GM18907 (cell line): ENCODE data around the gene CSNK1G1.
A peak's percentile ranks its signal among the peaks of the same experiment; 100 is the strongest.
"Not testable (repeated sequence)": the region's sequence is repeated elsewhere in the genome, so short reads cannot be mapped to it uniquely, and the experiment has no call there.

Source experiments
- ATAC-seq: cut with Tn5 transposase; IDR thresholded peaks from one replicate; pipeline ENCODE4 v1.9.1; 2021; ENCODE audit warnings: mild to moderate bottlenecking, moderate library complexity; ENCODE audit not compliant: unreplicated experiment

The CSNK1G1 gene

DNA sequence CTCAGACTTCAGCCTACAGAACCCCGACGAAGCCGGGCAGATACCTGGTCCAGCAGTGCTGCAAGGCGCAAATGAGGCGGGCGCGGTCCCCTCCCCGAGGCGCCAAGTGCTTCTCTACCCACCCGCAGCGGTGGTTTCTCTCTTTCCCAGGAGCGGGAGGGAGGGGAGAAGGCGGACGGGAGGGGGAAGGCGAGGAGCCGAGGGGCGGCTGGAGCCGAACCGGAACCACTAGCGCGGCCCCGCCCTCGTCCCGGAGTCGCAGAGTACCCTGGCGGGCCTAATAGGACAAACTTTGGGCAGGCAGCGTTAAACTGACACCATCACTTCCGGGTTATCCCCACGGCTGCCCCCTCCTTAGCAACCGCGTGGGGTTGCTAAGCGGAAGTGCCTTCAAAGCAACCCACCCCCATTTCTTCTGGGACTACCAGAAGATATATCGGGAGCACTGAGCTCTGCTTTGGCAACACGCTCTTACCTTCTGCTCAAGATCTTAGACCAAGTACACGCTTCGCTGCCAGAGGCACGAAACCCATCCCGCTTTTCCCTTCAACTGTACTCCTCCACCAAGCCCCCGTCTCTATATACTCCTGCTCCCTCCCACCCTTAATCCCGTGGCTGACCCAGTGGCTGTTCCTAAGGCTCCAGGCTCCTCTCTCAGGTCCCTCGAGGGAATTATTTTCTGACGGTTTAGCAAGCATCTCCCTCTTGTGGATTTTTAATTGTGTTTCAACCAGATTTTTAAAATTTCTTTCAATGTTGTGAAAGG is at the start of gene CSNK1G1:
Gene CSNK1G1, minus strand, starts transcription at position 230 of the 766 bp plus-strand sequence. CDS start 55,674 bp downstream, outside the sequence.
- ATAC-seq = peak; percentile 94

DNA sequence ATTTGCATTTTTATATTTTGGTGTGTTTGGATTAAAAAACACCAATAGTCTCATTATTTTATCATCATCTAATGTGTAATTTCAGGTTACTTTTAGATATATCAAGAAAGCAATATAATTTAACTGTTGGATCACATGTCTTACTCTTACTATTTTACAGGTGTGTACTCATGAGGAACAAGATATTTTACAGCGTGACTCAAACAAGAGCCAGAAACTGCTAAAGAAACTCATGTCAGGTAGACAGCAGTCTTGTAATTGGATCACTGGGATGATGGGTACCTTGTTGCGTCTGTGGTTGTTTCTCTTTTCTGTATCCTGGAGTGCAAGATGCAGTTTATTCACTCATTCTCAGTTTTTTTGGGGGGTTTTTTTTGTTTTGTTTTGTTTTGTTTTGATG is 44.6 kb upstream of the CSNK1G1 start:
- ATAC-seq = no peak

DNA sequence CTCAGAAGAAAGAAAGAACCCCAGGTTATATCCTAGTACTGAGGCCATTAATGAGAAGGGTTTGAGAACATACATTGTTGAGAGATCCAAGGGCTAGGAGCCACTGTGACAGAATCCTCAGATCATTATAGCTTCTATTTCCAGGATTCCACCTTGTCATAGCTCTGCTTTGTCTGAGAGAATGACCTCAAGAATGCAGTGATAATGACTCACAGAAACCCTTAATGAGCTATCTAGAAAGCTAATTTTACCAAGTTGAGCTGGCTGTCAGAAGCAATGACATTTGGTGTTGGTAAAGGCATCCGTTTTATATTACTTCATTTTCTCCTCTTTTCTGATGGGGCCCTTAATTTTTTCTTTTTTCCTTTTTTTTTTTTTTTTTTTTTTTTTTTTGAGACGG is 42.6 kb upstream of the CSNK1G1 start:
- ATAC-seq = no peak

DNA sequence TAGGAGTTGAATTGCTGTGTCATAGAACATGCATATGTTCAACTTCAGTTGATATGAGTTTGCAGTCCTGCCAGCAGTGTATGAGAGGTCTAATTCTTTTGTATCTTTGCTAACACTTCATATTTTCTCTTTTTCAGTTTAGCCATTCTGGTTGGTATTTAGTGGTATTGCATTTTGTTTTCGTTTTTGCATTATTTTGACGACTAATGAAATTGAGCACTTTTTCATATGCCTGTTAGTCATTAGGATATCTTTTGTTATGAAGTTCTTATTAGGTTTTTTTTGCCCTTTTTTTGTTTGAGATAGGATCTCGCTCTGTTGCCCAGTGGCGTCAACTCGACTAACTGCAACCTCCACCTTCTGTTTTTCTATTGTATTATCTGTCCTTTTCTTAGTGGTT is 40.8 kb upstream of the CSNK1G1 start:
- ATAC-seq = no peak

DNA sequence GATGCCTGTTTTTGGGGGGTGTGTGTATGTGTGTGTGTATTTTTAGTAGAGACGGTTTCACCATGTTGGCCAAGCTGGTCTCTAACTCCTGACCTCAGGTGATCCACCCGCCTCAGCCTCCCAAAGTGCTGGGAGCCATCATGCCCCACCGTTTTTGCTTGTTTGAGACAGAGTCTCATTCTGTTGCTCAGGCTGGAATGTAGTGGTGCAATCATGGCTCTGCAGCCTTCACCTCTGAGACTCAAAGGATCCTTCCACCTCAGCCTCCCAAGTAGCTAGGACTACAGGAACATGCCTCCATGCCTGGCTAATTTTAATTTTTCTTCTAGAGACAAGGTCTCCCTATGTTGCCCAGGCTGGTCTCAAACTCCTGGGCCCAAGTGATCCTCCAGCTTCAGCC is 36.5 kb upstream of the CSNK1G1 start:
- ATAC-seq = not testable (repeated sequence)

DNA sequence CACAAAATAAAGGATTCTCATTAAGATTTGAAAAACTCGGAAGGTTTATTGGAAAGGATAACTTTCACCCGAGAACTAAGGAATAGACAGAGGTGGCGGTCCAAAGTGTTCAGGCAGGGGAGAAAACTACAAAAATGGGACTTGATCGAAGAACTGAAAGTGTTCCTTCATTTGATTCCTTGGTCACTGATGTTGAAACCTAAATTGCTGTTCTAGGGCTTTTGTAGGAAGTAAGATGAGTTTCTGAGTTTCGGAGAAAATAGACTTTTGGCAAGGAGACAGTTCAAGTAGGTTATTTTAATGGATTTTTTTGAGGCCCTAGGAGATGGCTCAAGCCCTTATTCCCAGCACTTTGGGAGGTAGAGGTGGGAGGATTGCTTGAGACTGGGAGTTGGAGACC is 33.1 kb upstream of the CSNK1G1 start:
- ATAC-seq = no peak

DNA sequence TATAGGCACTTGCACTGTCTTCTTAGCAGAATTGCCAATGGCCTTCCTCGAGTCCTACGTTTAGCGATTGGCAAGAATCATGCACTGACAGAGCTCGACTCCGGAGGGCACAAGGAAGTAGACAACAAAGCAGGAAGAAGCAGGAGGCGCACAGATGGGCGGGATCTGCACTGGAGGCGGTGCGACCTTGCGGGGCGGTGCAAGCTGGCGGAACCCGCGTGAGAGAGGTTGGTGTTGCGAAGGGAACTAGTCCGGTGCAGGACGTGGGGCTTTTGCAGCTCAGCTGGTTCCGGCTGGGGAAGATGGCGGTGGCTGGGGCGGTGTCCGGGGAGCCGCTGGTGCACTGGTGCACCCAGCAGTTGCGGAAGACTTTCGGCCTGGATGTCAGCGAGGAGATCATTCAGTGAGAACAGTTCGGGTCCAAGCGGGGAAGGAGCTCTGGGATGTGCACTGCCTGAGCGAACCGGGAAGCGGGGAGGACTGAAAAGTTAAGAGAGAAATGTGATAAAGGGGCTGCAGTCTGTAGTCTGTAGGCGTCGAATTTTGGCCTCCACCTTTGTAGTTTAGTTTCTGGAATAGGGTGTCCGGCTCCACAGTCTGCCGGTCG is 31.7 kb upstream of the CSNK1G1 start, which contains the start of gene TRIP4:
Gene TRIP4, plus strand, starts transcription at position 275 of the 607 bp plus-strand sequence. Its CDS starts 28 bp downstream, at position 303.
- ATAC-seq = peak; percentile 95

DNA sequence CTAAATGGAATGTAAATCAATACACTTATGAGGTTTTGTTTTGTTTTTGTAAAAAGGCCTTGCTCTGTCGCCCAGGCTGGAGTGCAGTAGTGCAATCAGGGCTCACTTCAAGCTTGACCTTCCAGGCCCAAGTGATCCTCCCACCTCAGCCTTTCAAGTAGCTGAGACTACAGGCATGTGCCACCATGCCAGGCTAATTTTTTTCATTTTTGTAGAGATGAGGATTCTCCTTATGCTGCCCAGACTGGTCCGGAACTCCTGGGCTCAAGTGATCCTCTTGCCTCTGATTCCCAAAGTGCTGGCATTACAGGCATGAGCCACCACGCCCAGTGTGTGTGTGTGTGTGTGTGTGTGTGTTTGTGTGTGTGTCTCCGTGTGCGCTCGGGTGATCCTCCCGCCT is 30.3 kb upstream of the CSNK1G1 start:
- ATAC-seq = no peak

DNA sequence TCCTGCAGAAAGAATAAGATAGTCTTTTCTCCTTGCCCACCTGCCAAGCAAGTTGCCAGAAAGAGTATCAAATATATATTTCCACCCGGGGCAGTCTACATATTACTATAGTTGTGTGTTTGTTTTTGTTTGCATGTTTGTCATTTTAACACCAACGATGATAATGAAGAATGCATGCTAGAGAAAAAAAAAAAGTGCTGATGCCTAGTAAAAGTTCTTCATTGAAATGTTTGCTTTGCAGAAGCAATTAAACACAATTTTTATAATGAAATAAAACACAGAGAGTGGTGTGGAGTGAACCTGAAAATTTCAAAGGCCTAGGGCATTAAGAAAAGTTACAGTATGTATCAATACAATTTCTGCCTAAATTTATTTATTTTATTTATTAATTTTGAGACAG is 27.8 kb upstream of the CSNK1G1 start:
- ATAC-seq = no peak

DNA sequence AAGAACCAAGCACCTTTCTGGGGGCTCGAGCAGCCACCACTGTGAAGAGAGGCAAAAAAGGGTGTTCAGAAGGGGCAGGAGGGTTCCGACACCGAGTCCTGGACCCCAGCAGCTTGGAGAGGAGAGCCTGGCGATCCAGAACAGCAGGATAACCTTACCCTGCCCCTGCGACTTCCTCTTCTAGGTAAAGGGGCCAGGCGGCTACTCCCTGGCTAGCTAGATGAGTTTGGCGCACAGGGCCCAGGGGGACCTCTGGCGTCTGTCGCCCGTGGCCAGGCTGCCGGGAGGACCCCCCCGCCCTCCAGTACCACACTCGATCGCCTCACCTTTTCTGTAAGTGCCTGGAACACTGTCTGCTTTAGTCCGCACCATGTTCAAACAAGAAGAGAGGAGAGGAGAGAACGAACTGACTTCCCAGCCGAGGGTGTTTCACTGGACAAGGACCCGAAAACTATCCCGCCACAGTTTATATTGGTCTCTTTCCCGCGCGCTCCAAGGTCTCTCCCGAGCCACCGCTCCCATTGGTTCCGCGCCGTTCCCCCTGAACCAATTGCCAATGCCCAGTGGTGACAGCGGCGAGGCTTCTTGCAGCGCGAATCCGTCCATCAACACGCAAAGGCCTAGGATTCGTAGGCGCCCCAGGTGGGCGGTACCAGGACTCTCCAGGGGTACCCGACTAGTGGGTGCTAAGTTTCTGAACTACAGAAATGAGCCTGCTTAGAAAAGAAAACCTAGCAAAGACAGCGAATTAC is 25.2 kb upstream of the CSNK1G1 start, which contains the start of gene PCLAF:
Gene PCLAF, minus strand, starts transcription at position 442 of the 752 bp plus-strand sequence. Its CDS starts 70 bp downstream, at position 372.
- peak; percentile 96 for ATAC-seq

DNA sequence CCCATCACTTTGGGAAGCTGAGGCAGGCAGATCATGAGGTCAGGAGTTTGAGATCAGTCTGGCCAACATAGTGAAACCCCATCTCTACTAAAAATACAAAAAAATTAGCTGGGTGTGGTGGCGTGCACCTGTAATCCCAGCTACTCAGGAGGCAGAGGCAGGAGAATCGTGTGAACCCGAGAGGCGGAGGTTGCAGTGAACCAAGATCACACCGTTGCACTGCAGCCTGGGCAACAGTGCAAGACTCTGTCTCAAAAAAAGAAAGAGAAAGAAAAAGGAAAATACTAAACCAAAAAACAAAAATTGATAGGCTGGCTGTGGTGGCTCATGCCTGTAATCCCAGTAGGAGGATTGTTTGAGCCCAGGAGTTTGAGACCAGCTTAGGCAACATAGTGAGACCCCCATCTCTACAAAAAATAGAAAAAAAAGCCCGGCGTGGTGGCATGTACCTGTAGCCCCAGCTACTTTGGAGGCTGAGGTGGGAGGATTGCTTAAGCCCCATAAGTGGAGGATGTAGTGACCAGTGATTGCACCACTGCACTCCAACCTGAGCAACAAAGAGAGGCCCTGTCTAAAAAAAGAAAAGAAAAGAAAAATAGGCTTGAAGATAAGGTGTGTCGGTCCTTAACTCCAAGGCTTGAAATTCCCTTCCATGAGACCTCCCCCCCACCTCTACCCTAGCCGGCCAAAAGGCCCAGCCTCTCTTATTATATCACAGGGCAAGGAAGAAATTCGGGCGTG is 24.3 kb upstream of the CSNK1G1 start:
- not testable (repeated sequence) for ATAC-seq

DNA sequence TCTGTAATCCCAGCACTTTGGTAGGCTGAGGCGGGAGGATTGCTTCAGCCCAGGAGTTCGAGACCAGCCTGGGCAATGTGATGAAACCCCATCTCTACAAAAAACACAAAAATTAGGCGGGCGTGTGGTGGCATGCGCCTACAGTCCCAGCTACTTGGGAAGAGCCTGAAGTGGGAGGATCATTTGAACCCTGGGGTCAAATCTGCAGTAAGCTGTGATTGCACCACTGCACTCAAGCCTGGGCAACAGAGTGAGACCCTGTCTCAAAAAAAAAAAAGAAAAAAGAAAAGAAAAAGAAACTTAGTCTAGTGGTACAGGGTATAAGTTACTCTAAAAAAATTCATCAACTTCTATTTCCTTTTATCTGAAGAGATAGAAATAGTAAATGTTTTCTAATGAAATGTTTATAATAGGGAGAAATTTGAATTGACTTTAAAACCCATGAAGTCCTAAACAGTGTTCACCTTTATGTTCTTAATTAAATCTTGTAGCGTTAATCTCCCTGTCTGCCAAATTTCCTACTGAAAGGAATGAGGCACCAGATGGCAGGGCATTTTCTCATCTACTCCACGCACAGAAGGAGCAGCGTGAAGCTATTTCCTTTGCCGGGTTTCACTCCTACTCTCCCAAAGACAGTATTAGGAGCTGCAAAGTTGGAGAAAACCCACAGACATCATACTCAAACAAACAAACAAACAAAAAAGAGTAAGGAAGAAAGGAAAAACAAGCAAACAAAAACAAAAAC is 23.4 kb upstream of the CSNK1G1 start:
- ATAC-seq = no peak

DNA sequence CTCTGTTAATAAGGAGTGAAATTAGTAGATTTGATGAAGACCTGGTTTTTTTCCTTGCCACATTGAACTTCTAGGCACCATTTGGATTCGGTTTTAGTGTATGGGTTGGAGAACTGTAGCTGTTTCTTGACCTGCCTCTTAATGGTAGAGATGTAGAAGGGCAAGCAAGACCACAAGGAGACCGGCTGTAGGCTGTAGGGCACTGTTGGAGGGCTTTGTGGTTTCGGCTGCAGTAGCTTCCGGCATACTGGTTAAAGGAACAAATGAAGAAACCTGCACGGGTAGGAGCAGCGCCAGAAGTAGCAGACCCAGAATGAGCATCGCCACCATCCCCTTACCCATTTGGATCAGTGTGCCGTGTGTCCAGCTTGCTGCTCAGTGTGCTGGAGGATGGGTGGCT is 17.4 kb upstream of the CSNK1G1 start:
- no peak for ATAC-seq

DNA sequence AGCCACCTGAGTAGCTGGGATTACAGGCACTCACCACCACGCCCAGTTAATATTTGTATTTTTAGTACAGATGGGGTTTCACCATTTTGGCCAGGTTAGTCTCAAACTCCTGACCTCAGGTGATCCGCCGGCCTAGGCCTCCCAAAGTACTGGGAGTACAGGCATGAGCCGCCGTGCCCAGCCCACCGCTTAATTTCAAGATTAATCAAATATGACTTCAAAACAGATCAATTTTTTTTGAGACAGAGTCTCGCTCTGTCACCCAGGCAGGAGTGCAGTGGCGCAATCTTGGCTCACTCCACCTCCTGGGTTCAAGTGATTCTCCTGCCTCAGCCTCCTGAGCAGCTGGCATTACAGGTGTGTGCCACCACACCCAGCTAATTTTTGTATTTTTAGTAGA is 15.4 kb upstream of the CSNK1G1 start:
- not testable (repeated sequence) for ATAC-seq

DNA sequence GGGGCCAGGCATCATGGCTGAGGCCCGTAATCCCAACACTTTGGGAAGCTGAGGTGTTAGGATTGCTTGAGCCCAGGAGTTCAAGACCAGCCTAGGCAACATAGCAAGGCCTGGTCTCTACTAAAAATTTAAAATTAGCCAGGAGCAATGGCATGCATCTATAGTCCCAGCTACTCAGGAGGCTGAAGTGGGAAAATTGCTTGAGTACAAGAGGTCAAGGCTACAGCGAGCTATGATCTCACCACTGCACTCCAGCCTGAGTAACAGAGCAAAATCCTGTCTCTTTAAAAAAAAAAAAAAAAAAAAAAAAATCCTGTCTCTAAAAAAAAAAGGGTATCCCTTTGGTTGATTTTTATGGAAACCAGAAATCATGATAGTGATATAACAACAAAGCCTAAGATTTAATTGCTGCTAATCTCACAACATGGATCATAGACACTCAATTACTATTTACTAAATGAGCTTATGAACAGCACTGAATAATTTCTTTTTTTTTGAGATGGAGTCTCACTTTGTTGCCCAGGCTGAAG is 13.2 kb upstream of the CSNK1G1 start:
- no peak for ATAC-seq

DNA sequence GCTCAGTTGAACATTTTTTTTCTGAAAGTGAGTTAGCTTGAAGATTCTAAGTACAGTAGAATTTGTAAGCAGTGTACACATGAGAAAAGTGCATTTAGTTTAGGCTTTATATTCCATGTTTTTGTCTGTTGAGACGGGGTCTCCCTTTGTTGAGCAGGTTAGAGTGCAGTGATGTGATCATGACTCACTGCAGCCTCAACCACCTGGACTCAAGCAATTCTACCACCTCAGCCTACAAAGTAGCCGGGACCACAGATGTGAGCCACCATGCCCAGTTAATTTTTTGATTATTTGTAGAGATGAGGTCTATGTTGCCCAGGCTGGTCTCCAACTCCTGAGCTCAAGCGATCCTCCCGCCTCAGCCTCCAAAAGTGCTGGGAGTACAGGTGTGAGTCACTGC is 5.3 kb upstream of the CSNK1G1 start:
- ATAC-seq = no peak

DNA sequence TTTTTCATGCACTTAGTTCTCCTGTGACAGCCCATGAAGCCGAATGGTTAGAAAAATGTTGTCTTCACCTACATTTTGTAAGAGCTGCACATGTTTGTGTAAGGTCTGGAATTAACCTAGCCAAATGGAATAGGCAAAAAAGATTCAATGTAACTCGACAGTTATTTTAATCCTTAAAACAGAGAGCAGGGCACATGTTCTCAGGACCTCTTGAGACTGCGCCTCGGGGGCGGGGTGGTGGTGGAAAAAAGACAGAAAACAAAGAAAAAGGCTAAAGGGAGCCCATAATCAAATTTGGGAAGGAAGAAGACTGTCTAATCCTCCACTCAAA is 702 bp upstream of the CSNK1G1 start:
- ATAC-seq = no peak

DNA sequence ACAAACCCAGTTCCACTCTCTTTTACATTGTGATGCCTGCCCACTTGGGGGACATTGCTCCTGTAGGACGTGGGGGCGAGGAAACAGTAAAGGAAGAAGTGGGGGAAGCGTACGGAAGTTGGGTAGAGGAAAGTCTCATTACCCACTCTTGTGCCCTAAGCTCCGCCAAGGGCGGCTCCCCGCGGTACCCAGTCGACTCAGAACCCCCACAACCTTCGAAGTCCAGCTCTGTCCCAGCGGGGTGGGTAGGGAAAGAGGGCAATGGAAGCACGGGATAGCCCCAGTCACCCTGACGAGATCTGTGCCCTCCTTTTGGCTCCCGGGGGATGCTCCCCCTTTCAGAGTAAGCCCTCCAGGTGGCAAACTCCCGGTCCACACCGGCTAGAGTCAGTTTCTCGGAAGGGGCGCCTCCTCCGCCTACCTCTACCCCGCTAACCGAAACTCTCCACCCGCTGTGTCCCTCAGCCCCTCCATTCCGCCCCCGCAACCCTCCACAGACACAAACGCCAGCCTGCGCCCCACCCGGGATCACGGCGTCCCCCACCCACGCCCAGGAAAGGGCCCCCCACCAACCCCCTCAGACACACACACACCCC is 527 bp downstream of the CSNK1G1 start:
- peak; percentile 26 for ATAC-seq

DNA sequence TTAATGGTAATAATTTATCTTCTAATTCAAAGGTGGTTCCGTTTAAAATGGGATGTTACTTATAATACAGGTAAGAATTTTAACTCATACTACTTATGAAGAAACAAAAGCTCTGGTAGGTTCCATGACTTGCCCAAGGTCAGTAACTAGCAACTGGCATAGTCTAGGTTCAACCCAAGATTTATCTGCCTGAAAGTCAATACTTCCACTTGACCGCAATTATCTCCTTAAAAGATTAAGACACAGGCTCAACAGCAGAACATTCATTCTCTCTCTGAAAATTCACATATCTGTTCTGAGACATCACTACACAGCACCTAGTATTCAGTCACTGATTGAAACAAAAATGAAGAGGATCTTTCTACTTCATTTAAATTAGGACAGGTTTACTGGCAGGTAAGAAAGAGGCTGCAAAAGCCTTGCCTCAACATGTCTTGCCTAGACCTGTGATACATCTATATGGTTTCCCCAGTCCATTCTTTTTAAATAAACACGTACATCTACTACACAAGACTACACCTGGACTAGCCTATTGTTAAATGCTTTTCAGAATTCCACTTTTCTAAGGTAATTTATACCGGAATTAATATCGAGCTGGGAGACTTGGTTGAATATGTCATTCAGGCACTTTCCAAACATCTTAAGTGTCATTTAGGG is 1.2 kb downstream of the CSNK1G1 start:
- ATAC-seq = no peak
